H1 (cell line): Measurements from ENCODE around the gene TIGD1. TPM values are rescaled to one million over a fixed set of nuclear protein-coding genes. Genes with fewer than 3 reads are reported as not detected.

Experiments
- CTCF ChIA-PET: fragments of 300-600 bp; sonication (Branson Sonifier 250); formaldehyde crosslinking; loops from one replicate; lab custom pipeline; 2021; ENCODE audit not compliant: partially characterized antibody; lab: Charles Lee
- POLR2A ChIA-PET: fragments of 300-600 bp; sonication (Branson Sonifier 250); formaldehyde crosslinking; loops from one replicate; lab custom pipeline; 2021; ENCODE audit warnings: inconsistent platforms; ENCODE audit not compliant: partially characterized antibody; lab: Charles Lee
- DNase-seq, 2 experiments: peaks; one replicate each; pipeline versions ENCODE4 v3.0.0 to v3.0.0-alpha.2; 2010 to 2022; ENCODE audit warnings: low spot score in 2 of 2, low read depth in 1 of 2, mixed read lengths in 1 of 2
- FAIRE-seq: peaks from 2 replicates; lab custom pipeline; 2011; peaks lifted over from hg19 to GRCh38; lab: Jason Lieb, UNC
- H2AFZ ChIP-seq: 2 replicates; pipeline ENCODE4 v1.8.1; 2012; ENCODE audit warnings: low read length, inconsistent platforms
- H2AK5ac ChIP-seq: 2 replicates; pipeline ENCODE4 v1.6.1; 2013; ENCODE audit warnings: low read depth, low read length
- H2BK120ac ChIP-seq: replicated peaks from 2 replicates; pipeline ENCODE3; 2013; ENCODE audit warnings: low read depth, low read length, inconsistent platforms
- H2BK12ac ChIP-seq: 2 replicates; pipeline ENCODE4 v1.6.1; 2013; ENCODE audit warnings: low read depth, low read length
- H2BK15ac ChIP-seq: 2 replicates; pipeline ENCODE4 v1.6.1; 2013; ENCODE audit warnings: low read length
- H2BK20ac ChIP-seq: 2 replicates; pipeline ENCODE4 v1.6.1; 2013; ENCODE audit warnings: low read length
- H2BK5ac ChIP-seq: 2 replicates; pipeline ENCODE4 v1.6.1; 2013; ENCODE audit warnings: low read depth, low read length
- H3K14ac ChIP-seq: 2 replicates; pipeline ENCODE4 v1.6.1; 2013; ENCODE audit warnings: inconsistent platforms; ENCODE audit not compliant: insufficient read length
- H3K18ac ChIP-seq: 2 replicates; pipeline ENCODE4 v1.6.1; 2013; ENCODE audit warnings: low read length; ENCODE audit errors: extremely low read depth
- H3K23ac ChIP-seq: 2 replicates; pipeline ENCODE4 v1.6.1; 2013; ENCODE audit warnings: inconsistent platforms; ENCODE audit not compliant: insufficient read length
- H3K23me2 ChIP-seq: 2 replicates; pipeline ENCODE4 v1.6.1; 2013; ENCODE audit warnings: low read depth, low read length
- H3K27ac ChIP-seq: 2 replicates; pipeline ENCODE4 v1.6.1; 2011; ENCODE audit warnings: low read depth, low read length, inconsistent platforms
- H3K27me3 ChIP-seq, 4 experiments: replicated peaks in 1 of 4; 1 replicate in 1 of 4; 2 replicates in 3 of 4; pipeline versions ENCODE4 v1.6.1 to v1.8.1; 2011 to 2013; ENCODE audit warnings: low read length in 3 of 4, mild to moderate bottlenecking in 3 of 4, inconsistent platforms in 2 of 4, mixed read lengths in 2 of 4, moderate library complexity in 1 of 4; ENCODE audit not compliant: control insufficient read depth in 3 of 4, insufficient read depth in 3 of 4; ENCODE audit errors: extremely low read depth in 1 of 4
- H3K36me3 ChIP-seq, 4 experiments: 2 replicates each; pipeline versions ENCODE4 v1.6.1 to v1.8.1; 2011 to 2013; ENCODE audit warnings: mild to moderate bottlenecking in 4 of 4, low read length in 3 of 4, moderate library complexity in 2 of 4, control low read depth in 1 of 4, inconsistent platforms in 1 of 4; ENCODE audit not compliant: insufficient read depth in 4 of 4, control insufficient read depth in 2 of 4
- H3K4ac ChIP-seq: replicated peaks from 2 replicates; pipeline ENCODE3; 2013; ENCODE audit warnings: low read length, low read depth, mixed read lengths, inconsistent platforms; ENCODE audit not compliant: insufficient read length
- H3K4me1 ChIP-seq, 4 experiments: replicated peaks in 1 of 4; 1 replicate in 1 of 4; 2 replicates in 3 of 4; pipeline versions ENCODE4 v1.6.1 to v1.8.1; 2011 to 2013; ENCODE audit warnings: low read length in 3 of 4, inconsistent platforms in 2 of 4, mixed read lengths in 1 of 4; ENCODE audit not compliant: insufficient read depth in 4 of 4, control insufficient read depth in 3 of 4
- H3K4me2 ChIP-seq, 2 experiments: 2 replicates each; pipeline versions ENCODE4 v1.6.1 to v1.8.1; 2011 to 2013; ENCODE audit warnings: low read depth in 2 of 2, low read length in 2 of 2, control low read depth in 1 of 2, inconsistent platforms in 1 of 2, mild to moderate bottlenecking in 1 of 2; ENCODE audit not compliant: insufficient read depth in 1 of 2
- H3K4me3 ChIP-seq, 4 experiments: fragments of 200-600, 300-600 bp in 1 of 4; sonication (generic), shearing (Covaris generic), sonication (Bioruptor Twin) in 1 of 4; 2 replicates each; pipeline versions ENCODE4 v1.5.1 to v1.8.1; 2011 to 2016; ENCODE audit warnings: low read length in 4 of 4, low read depth in 3 of 4, control low read depth in 2 of 4, inconsistent platforms in 2 of 4, mild to moderate bottlenecking in 2 of 4, mixed read lengths in 1 of 4, moderate library complexity in 1 of 4; ENCODE audit not compliant: insufficient read depth in 2 of 4; ENCODE audit errors: extremely low read depth in 1 of 4
- H3K56ac ChIP-seq: replicated peaks from 2 replicates; pipeline ENCODE3; 2013; ENCODE audit warnings: low read depth, mild to moderate bottlenecking, mixed read lengths, low read length, inconsistent platforms; ENCODE audit not compliant: insufficient read length
- H3K79me1 ChIP-seq: 2 replicates; pipeline ENCODE4 v1.6.1; 2013; ENCODE audit warnings: low read depth, low read length, control low read depth
- H3K79me2 ChIP-seq, 2 experiments: 2 replicates each; pipeline versions ENCODE4 v1.6.1 to v1.8.1; 2012 to 2013; ENCODE audit warnings: low read length in 2 of 2, mild to moderate bottlenecking in 2 of 2, inconsistent platforms in 1 of 2; ENCODE audit not compliant: insufficient read depth in 2 of 2, control insufficient read depth in 1 of 2
- H3K9ac ChIP-seq, 4 experiments: replicated peaks in 1 of 4; 1 replicate in 1 of 4; 2 replicates in 3 of 4; pipeline versions ENCODE4 v1.6.1 to v1.8.1; 2011 to 2013; ENCODE audit warnings: low read depth in 3 of 4, low read length in 3 of 4, control low read depth in 2 of 4, mild to moderate bottlenecking in 2 of 4, moderate library complexity in 2 of 4, inconsistent platforms in 1 of 4; ENCODE audit errors: extremely low read depth in 1 of 4
- H3K9me3 ChIP-seq, 2 experiments: 2 replicates each; pipeline versions ENCODE4 v1.6.1 to v1.8.1; 2012 to 2013; ENCODE audit warnings: mild to moderate bottlenecking in 2 of 2, moderate library complexity in 2 of 2, control low read depth in 1 of 2, inconsistent platforms in 1 of 2, low read depth in 1 of 2, low read length in 1 of 2, mixed read lengths in 1 of 2; ENCODE audit not compliant: insufficient read depth in 2 of 2
- H4K20me1 ChIP-seq, 2 experiments: replicated peaks in 1 of 2; 2 replicates each; pipeline versions ENCODE3 to v1.8.1; 2011 to 2013; ENCODE audit warnings: inconsistent platforms in 2 of 2, low read length in 2 of 2, mild to moderate bottlenecking in 1 of 2; ENCODE audit not compliant: insufficient read depth in 2 of 2, control insufficient read depth in 1 of 2
- H4K5ac ChIP-seq: 2 replicates; pipeline ENCODE4 v1.6.1; 2013; ENCODE audit warnings: low read length, low read depth, mixed read lengths, inconsistent platforms; ENCODE audit not compliant: insufficient read length
- H4K8ac ChIP-seq: 2 replicates; pipeline ENCODE4 v1.8.0; 2013; ENCODE audit warnings: mild to moderate bottlenecking, moderate library complexity, low read length, inconsistent platforms; ENCODE audit not compliant: insufficient read depth; ENCODE audit errors: extremely low read depth
- H4K91ac ChIP-seq: replicated peaks from 2 replicates; pipeline ENCODE3; 2013; ENCODE audit warnings: low read length, mixed read lengths, inconsistent platforms; ENCODE audit not compliant: insufficient read length
- BACH1 ChIP-seq: IDR thresholded peaks from 2 replicates; pipeline ENCODE4 v1.6.1; 2012; ENCODE audit warnings: low read length, improper control_type of control experiment
- BCL11A ChIP-seq, 2 experiments: IDR thresholded peaks; one replicate each; pipeline ENCODE4 v1.6.1; 2011; ENCODE audit warnings: low read depth in 2 of 2, low read length in 2 of 2, mild to moderate bottlenecking in 2 of 2
- EZH2 ChIP-seq: fragments of 200-600 bp; sonication (generic); IDR thresholded peaks from 2 replicates; pipeline ENCODE4 v1.7.1; 2012; ENCODE audit warnings: low read depth, mild to moderate bottlenecking, moderate library complexity, low read length, inconsistent platforms; ENCODE audit not compliant: severe bottlenecking
- FOSL1 ChIP-seq: IDR thresholded peaks from 2 replicates; pipeline ENCODE4 v1.6.1; 2011; ENCODE audit warnings: mild to moderate bottlenecking, low read depth, low read length, moderate library complexity; ENCODE audit not compliant: insufficient read depth
- GABPA ChIP-seq: IDR thresholded peaks from 2 replicates; pipeline ENCODE4 v1.6.1; 2011; ENCODE audit warnings: mild to moderate bottlenecking, low read length, moderate library complexity, borderline replicate concordance; ENCODE audit not compliant: insufficient read depth
- GTF2F1 ChIP-seq: IDR thresholded peaks from 2 replicates; pipeline ENCODE4 v1.6.1; 2012; ENCODE audit warnings: low read depth, low read length, improper control_type of control experiment, borderline replicate concordance
- HDAC6 ChIP-seq: IDR thresholded peaks from one replicate; pipeline ENCODE4 v1.7.1; 2012; ENCODE audit warnings: low read depth, mild to moderate bottlenecking, inconsistent platforms, low read length, moderate library complexity
- KDM1A ChIP-seq: fragments of 200-600, 300-600 bp; sonication (generic); IDR thresholded peaks from 2 replicates; pipeline ENCODE4 v1.7.1; 2016; ENCODE audit warnings: mild to moderate bottlenecking, low read length, borderline replicate concordance
- MAFK ChIP-seq: IDR thresholded peaks from 2 replicates; pipeline ENCODE4 v1.6.1; 2012; ENCODE audit warnings: low read depth, mild to moderate bottlenecking, improper control_type of control experiment, low read length
- PHF8 ChIP-seq: fragments of 200-600 bp; sonication (generic); conservative IDR thresholded peaks from 2 replicates; pipeline ENCODE4 v1.7.1; 2012; ENCODE audit warnings: low read depth, mild to moderate bottlenecking, inconsistent platforms, low read length, moderate library complexity
- POU5F1 ChIP-seq: IDR thresholded peaks from 2 replicates; pipeline ENCODE4 v1.6.1; 2011; ENCODE audit warnings: low read depth, mild to moderate bottlenecking, low read length, moderate library complexity
- RXRA ChIP-seq: IDR thresholded peaks from 2 replicates; pipeline ENCODE4 v1.6.1; 2011; ENCODE audit warnings: low read depth, mild to moderate bottlenecking, low read length, moderate library complexity; ENCODE audit not compliant: insufficient read depth
- SP1 ChIP-seq: IDR thresholded peaks from 2 replicates; pipeline ENCODE4 v1.6.1; 2011; ENCODE audit warnings: low read depth, low read length
- SP2 ChIP-seq: IDR thresholded peaks from 2 replicates; pipeline ENCODE4 v1.6.1; 2012; ENCODE audit warnings: mild to moderate bottlenecking, low read length, inconsistent platforms
- TCF12 ChIP-seq: IDR thresholded peaks from 2 replicates; pipeline ENCODE4 v1.6.1; 2011; ENCODE audit warnings: low read depth, mild to moderate bottlenecking, low read length
- polyA plus RNA-seq, 7 experiments: library from polyadenylated mRNA; depleted of rRNA in 3 of 7; stranded (reverse) in 5 of 7; unstranded in 2 of 7; fragments of >200 nt in 5 of 7; fragments of 200-250 nt in 2 of 7; gene quantifications; 1 replicate in 5 of 7; 2 replicates in 1 of 7; 4 replicates in 1 of 7; pipeline versions ENCODE4 v1.2.1 to v1.2.3, GENCODE V29; 2011 to 2013; ENCODE audit warnings: missing spikeins in 2 of 7, mixed read lengths in 2 of 7
- total RNA-seq: library from RNA; stranded (reverse); fragmentation: NEBNext Ultra II Directional; extraction: Animal tissue kit (Norgen Biotek cat#: 25700); gene quantifications from 2 replicates; pipeline ENCODE4 v1.2.1, GENCODE V29; 2021

Gene TIGD1
- total and polyA plus RNA-seq, 2 of the 8 experiments (the other 6 are each of a cell fraction or from before 2014, with no cell fraction given) = 4.7 to 8.3 TPM

- Histone ChIP-seq H3K4ac (no peak overlapping the region), H2BK120ac (no peak overlapping the region), H3K9me3 (no peaks in the 10 kb centered on the region), H3K4me3 (no peak overlapping the region), H4K20me1 (peaks cover 0 to 4% of the 10 kb centered on the region in 2 experiments), H3K4me1 (no peaks in the 10 kb centered on the region), H3K23ac (no peak overlapping the region), H3K56ac (no peak overlapping the region), H4K8ac (no peak overlapping the region), H2BK15ac (no peak overlapping the region), H2BK20ac (no peak overlapping the region), H3K79me2 (no peaks in the 10 kb centered on the region), H3K4me2 (no peak overlapping the region), H4K5ac (no peak overlapping the region), H3K14ac (no peak overlapping the region), H4K91ac (no peak overlapping the region), H2AK5ac (no peak overlapping the region), H3K36me3 (peaks cover 9 to 43% (median 32%) of the 10 kb centered on the region in 4 experiments; a peak in 7 of 8 replicates), H3K9ac (no peak overlapping the region), H2BK5ac (no peak overlapping the region), H3K27ac (no peak overlapping the region), H3K27me3 (no peaks in the 10 kb centered on the region), H2AFZ (no peak overlapping the region), H2BK12ac (no peak overlapping the region), H3K23me2 (no peaks in the 10 kb centered on the region), H3K79me1 (no peaks in the 10 kb centered on the region; the same call in 1 of the 2 replicates), H3K18ac (no peak overlapping the region)
- TF ChIP-seq FOSL1 (no peak), GTF2F1 (no peak), GABPA (no peak), TCF12 (no peak), SP1 (no peak), HDAC6 (no peak), BACH1 (no peak), MAFK (no peak), PHF8 (no peak), KDM1A (no peak), BCL11A (IDR thresholded peaks at IDR 0.05; ENCODE audit: low read depth in 2 of 2, low read length in 2 of 2) (no peak), RXRA (no peak), SP2 (no peak), POU5F1 (no peak), EZH2 (no peak)
- no peak for FAIRE-seq
- ChIA-PET POLR2A (no interaction called here), CTCF (interaction anchor here (0.8 to 1.8 kb wide), 4 partner anchors 10 to 49 kb away, joined by 3 to 8 read pairs (median 3); no protein-coding TSS in a partner anchor)
- no peak for DNase-seq
These were observed 22.7 kb upstream of the TIGD1 start for GRCh38 chr2:232573042-232573441.
